ENCODE results near the gene SEMA5A.

- TF ChIP-seq EZH2 (optimal IDR thresholded peaks at IDR 0.05; ENCODE audit: low read depth, low read length) = no peak
- TF ChIP-seq CTCF (IDR thresholded peaks at IDR 0.05; ENCODE audit: low read length) = no peak
These were observed 433.2 kb downstream of the SEMA5A start for GRCh38 chr5:9112520-9113291.

All from MM.1S (cell line).